ENCODE results near the gene RPL15.

Gene RPL15

DNA sequence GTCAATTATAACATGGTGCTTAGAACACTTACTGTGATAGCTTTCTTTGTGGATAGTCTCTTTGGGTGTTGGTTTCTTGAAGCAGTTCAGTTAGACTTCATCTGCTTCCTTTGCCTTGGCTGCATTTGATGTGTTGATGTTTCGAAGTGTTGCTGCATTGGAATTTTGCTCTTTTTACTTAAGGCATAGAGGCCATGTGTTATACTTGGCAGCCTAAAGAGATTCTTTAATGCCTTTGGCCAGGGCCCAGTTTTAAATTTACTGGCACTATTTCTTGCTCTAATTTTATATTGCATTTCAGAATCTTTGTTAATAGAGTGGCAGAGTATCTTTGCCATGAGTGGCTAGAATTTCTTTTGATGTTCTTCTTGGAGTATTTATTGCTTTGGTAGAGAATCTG is 49.4 kb downstream of the RPL15 start:
- DNase-seq: no peak

DNA sequence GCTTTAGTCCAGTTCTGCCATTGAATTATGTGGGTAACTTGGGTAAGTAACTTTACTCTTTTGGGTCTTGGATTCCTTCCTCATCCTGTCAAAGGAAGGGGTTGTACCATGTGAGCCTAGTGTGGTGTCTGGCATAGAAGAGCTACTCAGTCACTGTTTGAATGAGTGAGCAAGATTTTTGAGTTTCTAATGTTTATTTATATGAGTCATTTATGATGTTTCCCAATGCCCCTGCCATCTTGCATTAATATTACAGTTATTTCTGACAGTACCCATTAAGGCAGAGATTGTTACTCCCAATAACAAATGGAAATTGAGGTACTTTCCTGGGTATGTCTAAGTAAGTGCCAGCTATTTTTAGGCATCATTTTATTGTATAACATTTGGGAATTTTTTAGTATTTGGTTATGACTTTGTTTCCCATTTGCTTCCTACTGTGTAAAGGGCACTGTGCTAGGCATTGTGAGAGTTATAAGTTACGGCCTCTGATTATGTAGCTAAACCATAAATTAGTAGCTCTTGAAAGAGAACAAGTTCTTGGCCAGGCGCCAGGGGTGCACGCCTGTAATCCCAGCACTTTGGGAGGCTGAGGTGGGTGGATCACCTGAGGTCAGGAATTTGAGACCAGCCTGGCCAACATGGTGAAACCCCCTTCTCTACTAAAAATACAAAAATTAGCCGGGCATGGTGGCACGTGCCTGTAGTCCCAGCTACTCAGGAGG is 51.7 kb downstream of the RPL15 start:
- no peak for DNase-seq

GRCh38 chr3:23969393-23969792 is 52.5 kb downstream of the RPL15 start:
- DNase-seq: no peak

All from CD4-positive, alpha-beta T cell treated with Interleukin-6 for 4 hours (primary cell).